Measurements from ENCODE around the gene NDUFA3.
"Not testable (repeated sequence)": the region's sequence is repeated elsewhere in the genome, so short reads cannot be mapped to it uniquely, and the experiment has no call there.

NDUFA3 gene

GRCh38 chr19:54102421-54103169 lies at the start of gene NDUFA3:
NDUFA3 (plus strand) TSS chr19:54102855; CDS start chr19:54102879, 24 bp downstream.
- DNase-seq, result peak; percentile 100

- DNase-seq, result peak; percentile 43
These were observed 40.0 kb upstream of the NDUFA3 start for GRCh38 chr19:54062643-54063042.

- DNase-seq, result no peak
These were observed 39.1 kb upstream of the NDUFA3 start, which contains the start of gene VSTM1 for GRCh38 chr19:54063350-54064116. VSTM1 (minus strand) TSS chr19:54063897; CDS start chr19:54063777, 120 bp downstream.

- no peak for DNase-seq
These were observed 33.2 kb upstream of the NDUFA3 start for GRCh38 chr19:54069470-54069869.

- DNase-seq, result no peak
These were observed 28.8 kb upstream of the NDUFA3 start for GRCh38 chr19:54073829-54074228.

GRCh38 chr19:54074851-54075250 lies 27.8 kb upstream of the NDUFA3 start:
- no peak for DNase-seq

GRCh38 chr19:54077334-54077733 lies 25.3 kb upstream of the NDUFA3 start:
- no peak for DNase-seq

GRCh38 chr19:54081032-54081431 lies 21.6 kb upstream of the NDUFA3 start, which contains the start of gene TARM1:
TARM1 (minus strand) TSS chr19:54081365; CDS start chr19:54081340, 25 bp downstream.
- DNase-seq, result no peak

- no peak for DNase-seq
These were observed 18.2 kb upstream of the NDUFA3 start for GRCh38 chr19:54084410-54084809.

GRCh38 chr19:54094426-54095000 lies 8.1 kb upstream of the NDUFA3 start:
- no peak for DNase-seq

- no peak for DNase-seq
These were observed 7.4 kb upstream of the NDUFA3 start for GRCh38 chr19:54095136-54095858.

GRCh38 chr19:54095859-54096616 lies 6.6 kb upstream of the NDUFA3 start:
- DNase-seq, result peak; percentile 41

GRCh38 chr19:54096617-54097106 lies 6.0 kb upstream of the NDUFA3 start:
- no peak for DNase-seq

- DNase-seq, result no peak
These were observed 3.3 kb upstream of the NDUFA3 start for GRCh38 chr19:54099190-54099902.

- not testable (repeated sequence) for DNase-seq
These were observed 2.8 kb upstream of the NDUFA3 start for GRCh38 chr19:54099903-54100255.

- peak; percentile 59 for DNase-seq
These were observed 2.1 kb upstream of the NDUFA3 start, which contains the start of gene OSCAR for GRCh38 chr19:54100561-54100960. OSCAR (minus strand) TSS chr19:54100803; CDS start chr19:54100792, 11 bp downstream.

GRCh38 chr19:54104998-54105715 lies 2.5 kb downstream of the NDUFA3 start:
- no peak for DNase-seq

- no peak for DNase-seq
These were observed 3.1 kb downstream of the NDUFA3 start for GRCh38 chr19:54105796-54106195.

- DNase-seq, result no peak
These were observed 4.1 kb downstream of the NDUFA3 start for GRCh38 chr19:54106716-54107115.

GRCh38 chr19:54107876-54108490 lies 5.3 kb downstream of the NDUFA3 start:
- no peak for DNase-seq
